Neural cell (in vitro differentiated cells): ENCODE results near the gene TXNDC11.

Source experiments
- EZH2 ChIP-seq: fragments of 200-600, 300-800 bp; shearing (Covaris generic), sonication (generic); IDR thresholded peaks from 2 replicates; pipeline ENCODE4 v1.6.1; 2014; ENCODE audit warnings: antibody characterized with exemption, low read length, borderline replicate concordance, mild to moderate bottlenecking; ENCODE audit not compliant: insufficient read depth, poor library complexity, severe bottlenecking
- TF ChIP-seq, protein P1 (sequence below): fragments of 450-650 bp; IDR thresholded peaks from 2 replicates; pipeline ENCODE4 v1.5.1; 2014; ENCODE audit warnings: antibody characterized with exemption, mild to moderate bottlenecking, moderate library complexity; ENCODE audit not compliant: poor library complexity, severe bottlenecking

DNA sequence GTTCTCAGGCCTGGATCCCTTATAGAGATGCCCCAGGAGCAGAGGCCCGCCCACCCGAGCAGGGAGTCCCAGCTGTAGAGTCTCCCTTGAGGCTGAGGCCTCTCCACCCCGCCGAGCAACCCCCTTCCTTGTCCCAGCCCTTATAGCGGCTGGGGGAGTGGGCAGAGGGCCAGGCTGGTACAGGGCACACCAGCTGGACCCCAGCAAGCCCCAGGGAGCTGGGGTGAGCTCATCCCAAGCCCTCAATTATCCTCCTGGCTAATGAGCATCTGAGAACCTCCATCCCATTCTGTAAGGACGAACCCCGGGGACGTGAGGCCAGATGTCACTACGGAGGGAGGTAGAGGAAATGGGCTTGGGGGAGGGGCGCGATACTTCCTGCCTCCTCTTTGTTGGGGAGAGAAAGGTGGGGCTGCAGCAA, 77.6 kb downstream of the TXNDC11 start:
- TF ChIP-seq, protein P1, sequence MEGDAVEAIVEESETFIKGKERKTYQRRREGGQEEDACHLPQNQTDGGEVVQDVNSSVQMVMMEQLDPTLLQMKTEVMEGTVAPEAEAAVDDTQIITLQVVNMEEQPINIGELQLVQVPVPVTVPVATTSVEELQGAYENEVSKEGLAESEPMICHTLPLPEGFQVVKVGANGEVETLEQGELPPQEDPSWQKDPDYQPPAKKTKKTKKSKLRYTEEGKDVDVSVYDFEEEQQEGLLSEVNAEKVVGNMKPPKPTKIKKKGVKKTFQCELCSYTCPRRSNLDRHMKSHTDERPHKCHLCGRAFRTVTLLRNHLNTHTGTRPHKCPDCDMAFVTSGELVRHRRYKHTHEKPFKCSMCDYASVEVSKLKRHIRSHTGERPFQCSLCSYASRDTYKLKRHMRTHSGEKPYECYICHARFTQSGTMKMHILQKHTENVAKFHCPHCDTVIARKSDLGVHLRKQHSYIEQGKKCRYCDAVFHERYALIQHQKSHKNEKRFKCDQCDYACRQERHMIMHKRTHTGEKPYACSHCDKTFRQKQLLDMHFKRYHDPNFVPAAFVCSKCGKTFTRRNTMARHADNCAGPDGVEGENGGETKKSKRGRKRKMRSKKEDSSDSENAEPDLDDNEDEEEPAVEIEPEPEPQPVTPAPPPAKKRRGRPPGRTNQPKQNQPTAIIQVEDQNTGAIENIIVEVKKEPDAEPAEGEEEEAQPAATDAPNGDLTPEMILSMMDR, result no peak
- no peak for TF ChIP-seq EZH2
